ENCODE data around the gene C7orf57.
"Not testable (repeated sequence)": the region's sequence is repeated elsewhere in the genome, so short reads cannot be mapped to it uniquely, and the experiment has no call there.

The C7orf57 gene

DNA sequence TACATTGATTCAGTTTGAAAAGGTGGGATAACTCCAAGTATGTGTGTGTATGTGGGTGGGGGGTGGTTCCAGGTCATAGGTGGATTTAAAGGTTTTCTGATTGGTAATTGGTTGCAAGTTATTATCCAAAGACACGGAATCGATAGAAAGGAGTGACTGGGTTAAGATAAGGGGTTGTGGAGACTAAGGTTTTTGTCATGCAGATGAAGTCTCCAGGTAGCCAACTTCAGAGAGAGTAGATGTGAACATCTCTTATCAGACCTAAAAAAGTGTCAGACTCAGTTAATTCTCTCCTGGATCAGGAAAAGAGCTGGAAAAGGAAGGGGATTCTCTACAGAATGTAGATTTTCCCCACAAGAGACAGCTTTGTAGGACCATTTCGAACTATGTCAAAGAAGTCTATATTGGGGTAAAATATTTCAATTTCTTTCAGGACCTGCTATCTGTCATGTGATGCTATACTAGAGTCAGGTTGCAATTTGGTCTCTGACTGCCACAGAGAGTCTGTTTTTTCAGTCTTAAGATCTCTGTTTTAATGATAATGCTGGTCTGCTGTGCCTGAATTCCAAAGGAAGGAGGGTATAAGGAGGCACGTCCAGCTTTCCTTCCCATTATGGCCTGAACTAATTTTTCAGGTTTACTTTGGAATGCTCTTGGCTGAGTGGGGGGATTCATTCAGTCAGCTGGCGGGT lies 3.6 kb downstream of the C7orf57 start:
- DNase-seq, result no peak

DNA sequence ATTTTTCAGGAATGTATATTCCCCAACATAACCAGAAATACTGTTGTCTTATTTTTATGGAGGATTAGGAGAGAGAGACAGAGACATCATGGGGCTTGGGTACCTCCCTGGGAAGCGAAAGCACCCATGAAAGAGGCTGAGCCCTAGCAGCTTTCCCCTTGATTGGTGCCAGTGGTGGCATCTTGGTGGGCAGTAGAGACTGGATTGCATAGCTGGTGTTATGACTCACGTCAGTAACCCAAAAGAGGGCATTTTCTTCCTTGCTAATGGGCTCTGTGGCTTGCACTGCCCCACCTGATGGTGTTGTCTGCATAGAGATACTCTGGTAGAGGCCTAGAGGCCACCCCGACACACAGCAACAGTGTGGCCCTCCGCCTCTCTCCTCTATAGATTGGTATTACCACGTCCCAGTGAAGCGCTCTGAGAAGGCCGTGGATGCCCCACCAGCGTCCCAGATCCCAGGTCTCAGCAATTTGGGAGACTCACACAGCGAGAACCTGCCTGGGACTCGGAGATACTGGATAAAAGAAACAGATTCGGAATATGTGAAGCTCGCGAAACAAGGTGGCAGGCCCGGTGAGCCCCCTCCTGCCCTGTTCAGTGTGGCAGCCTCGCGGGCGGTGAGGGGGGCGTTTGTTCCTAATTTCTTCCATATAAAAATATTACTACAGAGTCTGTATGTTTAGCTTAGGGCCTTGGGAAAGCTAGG lies 5.8 kb downstream of the C7orf57 start:
- DNase-seq, result no peak

DNA sequence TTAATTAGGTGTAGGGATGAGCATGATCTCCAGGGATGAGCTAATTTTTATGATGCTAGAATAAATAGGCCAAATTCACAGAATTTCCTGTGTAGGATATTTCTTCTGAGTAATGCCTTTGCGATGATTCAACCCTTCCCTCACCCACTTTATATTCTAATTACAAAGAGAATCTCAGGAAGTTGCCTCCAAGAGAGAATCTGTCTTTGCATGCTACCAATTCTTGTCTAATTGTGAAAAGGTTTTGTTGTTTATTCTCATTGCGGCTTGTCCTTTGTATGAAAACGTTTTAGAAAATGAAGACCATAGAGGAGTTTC lies 6.3 kb downstream of the C7orf57 start:
- no peak for DNase-seq

DNA sequence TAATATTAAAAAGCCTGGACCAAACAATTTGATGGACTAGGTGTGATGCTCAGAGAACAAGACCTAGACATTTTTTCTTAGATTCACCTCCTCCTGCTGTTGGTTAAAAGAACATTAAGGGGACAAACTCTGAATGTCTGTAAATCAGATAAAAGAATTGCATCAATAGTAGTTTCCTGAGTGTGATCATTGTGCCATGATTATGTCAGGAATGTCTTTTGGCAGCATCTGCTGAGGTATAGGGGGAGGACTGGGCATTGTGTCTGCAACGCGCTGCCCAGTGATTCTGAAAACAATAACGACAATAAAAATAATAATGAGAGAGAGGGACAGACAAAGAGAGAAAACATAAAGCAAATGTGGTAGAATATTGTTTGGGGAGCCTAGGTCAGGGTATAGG lies 6.9 kb downstream of the C7orf57 start:
- DNase-seq, result no peak

DNA sequence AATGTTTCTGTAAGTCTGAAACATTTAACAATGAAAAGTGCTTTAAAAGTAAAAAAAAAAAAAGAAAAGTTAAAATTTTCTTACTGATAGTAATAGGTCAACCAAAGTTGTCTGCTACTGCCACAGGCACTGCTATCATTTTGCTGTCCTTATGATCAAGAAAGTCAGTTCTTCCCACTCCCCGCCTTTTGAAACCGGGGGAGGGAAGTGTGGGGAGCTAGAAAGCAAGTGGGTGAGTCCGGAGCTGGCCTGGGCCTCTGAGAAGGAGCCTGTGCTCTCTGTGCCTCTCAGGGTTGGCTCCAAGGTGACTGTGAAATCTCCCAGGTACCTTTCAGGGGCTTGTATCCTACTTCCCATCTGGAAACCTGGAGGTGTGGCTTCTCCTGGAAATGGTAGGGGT lies 7.3 kb downstream of the C7orf57 start:
- no peak for DNase-seq

DNA sequence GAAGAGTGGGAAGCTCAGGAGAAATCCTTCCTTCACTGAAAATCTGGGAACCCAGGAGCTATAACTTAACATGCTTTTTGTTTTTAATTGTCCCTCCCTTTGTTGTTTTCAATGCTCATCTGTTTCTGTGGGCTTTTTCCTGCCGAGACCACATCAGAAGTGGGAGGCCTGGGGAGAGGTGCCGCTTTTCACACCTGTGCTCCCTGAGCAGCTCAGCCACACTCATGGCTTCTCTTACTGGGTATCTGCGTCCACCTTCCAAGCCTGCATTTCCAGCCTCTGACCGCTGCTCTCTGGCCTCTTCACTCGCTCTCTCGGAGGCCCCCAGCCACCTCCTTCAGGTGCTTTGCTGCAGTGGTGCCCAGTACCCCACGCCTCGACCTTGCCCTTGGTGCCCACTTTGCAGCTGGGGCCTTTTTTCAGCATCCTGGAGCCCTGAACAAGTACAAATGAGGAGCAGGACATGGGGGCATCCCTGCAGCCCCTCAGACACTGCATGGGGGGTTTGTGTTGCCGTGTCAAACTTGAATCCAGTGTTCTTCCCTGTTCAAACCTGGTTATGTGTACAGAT lies 9.9 kb downstream of the C7orf57 start:
- no peak for DNase-seq

DNA sequence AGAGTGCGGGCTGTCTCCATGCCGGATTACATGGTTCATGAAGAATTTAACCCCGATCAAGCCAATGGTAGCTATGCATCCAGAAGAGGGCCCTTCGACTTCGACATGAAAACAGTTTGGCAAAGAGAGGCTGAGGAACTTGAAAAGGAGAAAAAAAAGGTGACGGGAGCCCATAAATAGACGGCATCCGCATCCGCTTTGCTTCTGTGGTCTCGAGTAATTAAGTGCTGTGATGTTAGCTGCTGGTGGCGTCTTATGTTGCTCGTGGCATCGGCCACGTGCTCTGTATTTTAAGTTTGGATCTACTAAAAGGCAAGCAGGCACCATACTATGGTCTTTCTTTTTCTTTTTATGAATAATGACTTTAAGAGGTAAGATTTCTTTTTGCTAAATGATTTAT lies 11.1 kb downstream of the C7orf57 start:
- no peak for DNase-seq

DNA sequence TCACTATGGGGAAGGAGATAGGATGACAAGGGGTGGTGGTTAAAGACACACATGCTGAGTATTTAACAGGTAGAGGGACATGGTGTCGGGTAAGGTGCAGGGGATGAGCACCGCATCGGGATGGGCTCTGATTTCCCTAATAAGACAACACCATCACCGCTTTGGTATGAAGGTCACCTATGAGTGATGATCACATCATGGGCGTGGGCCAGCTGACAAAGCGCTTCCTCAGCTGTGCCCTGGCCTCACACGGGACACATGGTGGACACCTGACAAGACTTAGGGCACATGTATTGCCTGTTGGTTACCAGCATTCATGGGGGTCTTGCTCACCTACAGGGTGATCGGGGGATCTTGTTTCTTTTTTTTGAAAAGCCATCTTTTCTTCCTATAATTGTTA lies 12.8 kb downstream of the C7orf57 start:
- no peak for DNase-seq

DNA sequence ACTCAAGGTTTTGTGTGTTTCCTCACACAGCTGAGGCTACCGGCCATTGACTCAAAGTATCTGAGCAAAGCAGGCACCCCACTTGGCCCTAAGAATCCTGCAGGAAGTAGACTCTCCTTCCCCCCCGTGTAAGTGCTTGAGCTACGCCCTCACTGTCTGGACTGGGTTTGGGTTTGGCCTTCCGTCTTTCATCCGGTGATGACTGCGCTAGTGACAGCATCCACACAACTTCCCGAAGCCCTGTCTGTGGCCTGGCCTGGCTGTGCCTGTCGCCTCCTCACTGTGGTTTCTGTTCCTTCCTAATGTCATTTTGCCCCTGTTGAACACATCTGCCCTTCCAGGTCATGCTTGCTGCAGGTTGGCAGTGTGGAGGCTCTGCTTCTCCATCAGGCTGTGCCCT lies 14.5 kb downstream of the C7orf57 start:
- no peak for DNase-seq

DNA sequence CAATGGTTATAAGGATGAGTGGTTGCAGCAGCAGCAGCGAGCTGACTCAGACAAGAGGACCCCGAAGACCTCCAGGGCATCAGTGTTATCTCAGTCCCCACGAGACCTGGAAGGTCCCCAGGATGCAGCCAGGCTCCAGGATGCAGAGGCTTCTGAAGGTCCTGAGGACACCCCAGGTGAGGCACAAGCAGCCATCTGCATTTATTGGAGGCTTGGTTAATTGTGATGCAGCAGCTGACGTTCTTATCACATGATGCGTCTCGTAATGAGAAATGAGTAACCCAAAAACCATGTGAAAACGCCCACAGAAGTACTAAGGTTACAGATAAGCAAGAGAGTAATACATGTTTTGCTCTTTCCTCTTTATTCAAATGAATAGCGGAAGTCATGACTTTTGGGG lies 17.4 kb downstream of the C7orf57 start:
- peak in 1 of 2 experiments; percentile 43 for DNase-seq

DNA sequence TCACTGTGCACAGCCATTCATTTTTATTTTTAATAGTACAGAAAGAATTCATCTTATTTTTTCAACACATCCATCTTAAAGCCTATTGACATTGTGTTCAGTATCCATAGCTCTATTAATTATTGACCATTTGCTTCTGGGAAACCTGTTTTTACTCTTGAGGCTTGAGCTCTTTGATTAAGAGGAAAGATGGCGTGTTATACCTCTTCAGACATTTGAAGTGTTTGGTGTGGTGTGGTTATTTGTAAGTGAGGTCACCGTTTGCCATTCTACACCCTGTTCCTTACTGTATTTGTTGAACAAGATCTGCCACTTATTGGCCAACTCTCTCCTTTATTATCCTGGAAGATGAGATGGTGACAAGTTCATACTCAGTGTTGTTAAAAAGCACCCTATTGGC lies 18.4 kb downstream of the C7orf57 start:
- no peak for DNase-seq

DNA sequence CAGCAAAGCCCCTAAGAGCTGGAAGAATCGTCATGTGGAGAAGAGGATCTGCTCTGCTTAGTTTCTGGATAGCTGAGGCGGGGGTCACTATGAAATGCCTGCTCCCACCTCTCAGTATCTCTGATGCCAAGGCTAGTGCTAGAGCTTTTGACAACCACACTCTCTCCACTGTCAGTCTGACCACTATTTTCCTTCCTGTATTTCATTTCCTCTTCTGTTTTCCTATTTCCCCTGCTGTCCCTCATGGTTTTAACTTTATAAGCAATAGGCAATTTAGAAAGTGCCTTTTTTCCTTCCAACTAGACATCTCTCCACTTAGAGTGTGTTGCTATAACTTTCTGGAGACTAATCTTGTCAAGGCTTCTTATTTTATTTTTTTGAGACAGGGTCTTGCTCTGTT lies 23.6 kb downstream of the C7orf57 start:
- no peak for DNase-seq

DNA sequence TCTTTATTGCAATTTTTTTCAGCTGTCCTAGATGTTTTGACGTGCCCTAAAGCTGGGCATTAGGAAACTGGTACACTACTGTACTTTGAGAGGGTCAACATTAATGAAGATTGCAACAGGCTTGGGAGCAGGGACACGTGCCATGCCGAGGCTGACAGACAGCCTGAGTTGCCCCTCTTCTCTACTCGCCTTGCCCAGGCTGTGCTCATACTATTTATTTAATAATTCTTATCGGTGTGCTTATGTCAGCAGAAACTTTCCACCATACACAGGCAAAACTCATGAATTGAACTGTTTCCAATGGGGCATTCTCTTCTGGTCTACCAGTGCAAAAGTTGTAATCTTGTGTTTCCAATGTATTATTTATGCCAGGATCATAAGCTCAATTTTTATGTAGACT lies 24.4 kb downstream of the C7orf57 start:
- no peak for DNase-seq

DNA sequence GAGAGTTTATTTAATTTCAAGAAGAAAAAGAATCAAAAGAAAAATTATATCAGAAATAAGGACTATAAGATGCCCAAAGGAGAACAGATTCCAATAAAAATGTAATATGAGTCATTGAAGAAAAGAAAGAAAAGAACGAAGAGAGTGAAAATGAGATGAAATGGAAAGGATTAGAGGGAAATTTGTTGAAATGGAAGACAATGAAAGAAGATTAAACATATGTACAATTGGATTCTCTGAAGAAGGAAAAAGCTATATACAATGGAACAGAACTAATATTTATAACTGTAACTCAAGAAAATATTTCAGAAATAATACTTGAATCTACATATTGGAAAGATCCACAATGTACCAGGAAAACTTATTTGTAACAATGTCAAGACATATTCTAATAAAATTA lies 28.6 kb downstream of the C7orf57 start:
- no peak for DNase-seq

DNA sequence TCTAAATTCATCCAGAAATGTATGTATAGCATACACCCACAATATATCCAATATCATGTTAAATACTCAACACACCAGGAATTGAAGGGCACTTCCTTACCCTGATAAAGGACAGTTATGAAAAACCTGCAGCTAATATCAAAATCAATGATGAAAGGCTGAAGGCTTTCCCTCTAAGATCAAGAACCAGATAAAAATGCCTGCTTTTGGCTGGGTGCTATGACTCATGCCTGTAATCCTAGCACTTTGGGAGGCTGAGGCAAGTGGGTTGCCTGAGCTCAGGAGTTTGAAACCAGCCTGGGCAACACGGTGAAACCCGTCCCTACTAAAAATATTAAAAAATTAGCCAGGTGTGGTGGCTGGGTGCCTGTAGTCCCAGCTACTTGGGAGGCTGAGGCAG lies 32.1 kb downstream of the C7orf57 start:
- no peak for DNase-seq

DNA sequence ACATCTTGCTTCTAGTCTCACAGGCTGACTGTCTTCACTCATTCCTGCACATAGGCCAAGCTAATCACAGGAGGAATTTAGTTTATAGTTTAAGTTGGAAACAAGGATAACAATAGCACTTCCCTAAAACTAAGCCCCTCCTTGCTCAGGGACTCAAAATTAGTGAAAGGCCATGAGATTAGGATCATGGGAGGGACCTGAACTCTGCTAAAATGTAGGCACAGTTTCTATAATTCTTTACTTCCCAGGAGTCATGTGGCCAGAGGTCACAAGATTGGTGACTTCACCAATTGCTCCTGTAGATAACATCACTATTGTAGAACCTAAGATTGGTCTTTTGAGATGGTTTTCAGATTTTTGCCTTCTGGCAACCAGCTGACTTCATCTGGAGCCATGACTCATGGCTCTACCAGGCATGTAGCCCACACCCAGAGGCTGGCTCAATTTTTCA lies 38.9 kb downstream of the C7orf57 start:
- DNase-seq, result no peak

DNA sequence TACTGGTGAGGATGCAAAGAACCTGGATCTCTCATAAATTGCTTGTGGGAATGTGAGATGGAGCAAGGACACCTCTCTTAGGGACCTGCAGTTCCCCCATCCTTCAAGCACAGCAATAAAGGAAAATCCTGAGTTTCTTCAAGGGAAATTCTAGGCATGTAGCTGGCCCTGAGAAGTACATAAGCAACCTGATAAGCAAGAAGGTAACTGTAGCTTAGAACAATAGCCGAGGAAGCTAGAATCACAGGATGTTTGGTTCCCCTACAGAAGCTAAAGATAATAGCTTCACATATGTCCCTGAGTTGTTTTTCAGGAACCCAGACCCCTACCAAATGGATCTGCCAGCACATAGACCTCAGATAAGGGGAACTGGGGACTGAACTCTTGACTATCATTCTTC lies 42.1 kb downstream of the C7orf57 start:
- no peak for DNase-seq

DNA sequence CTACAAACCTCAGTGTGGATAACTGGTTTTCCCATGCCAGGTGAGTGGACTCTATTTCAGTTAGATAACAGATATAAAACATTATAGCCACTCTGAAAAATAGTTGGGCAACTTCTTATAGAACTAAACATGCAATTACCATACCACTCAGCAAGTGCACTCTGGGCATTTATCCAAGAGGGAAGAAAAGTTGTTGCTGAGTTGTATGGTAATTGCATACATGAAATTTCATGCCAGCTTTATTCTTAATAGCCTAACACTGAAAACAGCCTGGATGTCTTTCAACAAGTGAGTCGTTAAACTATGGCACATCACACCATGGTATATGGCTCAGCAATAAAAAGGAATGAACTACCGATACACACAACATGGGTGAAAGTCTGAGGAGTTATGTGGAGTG lies 43.1 kb downstream of the C7orf57 start:
- DNase-seq, result no peak

DNA sequence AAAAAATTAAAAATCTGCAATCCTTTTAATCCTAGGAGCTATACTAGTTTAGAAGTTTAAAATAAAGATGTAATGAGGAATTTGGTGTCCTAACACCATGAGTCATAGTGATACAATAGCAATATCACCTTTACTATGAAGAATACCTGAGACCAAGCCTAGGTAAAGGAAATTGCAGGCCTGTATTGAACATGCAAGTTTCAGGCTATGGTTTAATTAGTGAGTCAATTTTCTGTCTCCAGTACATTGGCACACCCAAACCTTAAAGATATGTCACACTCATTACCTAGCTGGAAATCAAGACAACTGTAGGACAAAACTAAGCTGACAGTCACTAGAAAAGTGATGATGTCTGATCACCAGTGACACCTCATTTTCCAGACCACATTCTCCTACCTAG lies 47.0 kb downstream of the C7orf57 start:
- DNase-seq, result not testable (repeated sequence)

DNA sequence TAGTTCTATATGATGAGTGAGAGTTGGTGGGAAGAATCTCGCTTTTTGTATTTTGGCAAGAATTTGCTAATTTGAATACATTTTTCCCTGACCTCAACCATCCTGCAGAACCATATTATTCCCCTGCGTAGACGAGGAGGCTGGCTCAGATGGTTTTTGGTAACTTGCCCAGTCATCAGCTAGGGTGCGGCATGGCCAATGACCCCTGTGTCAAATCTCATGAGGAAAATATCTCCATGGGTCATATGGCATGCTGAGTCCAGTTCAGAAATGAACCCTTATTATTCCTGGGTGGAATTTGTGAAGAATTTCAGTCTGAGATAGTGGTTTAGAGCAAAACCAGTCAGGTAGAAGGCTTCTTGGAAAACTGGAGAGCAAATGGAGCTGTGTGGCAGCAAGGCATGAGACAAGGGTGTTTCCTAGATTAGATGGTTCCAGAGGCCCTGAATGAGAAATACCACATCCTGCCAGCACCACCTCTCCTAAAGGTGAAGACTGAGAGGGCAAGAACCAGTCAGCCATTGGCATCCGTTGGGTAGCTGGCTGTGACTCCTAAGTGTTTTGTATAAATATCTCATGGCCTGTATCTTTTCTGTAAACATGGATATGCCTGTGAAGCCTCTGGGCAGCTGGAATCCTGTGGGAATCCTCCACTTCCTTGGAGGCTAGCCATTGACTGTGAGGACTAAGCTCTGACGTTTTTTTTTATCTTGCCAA lies 47.9 kb downstream of the C7orf57 start:
- peak in 1 of 2 experiments; percentile 40 for DNase-seq

DNA sequence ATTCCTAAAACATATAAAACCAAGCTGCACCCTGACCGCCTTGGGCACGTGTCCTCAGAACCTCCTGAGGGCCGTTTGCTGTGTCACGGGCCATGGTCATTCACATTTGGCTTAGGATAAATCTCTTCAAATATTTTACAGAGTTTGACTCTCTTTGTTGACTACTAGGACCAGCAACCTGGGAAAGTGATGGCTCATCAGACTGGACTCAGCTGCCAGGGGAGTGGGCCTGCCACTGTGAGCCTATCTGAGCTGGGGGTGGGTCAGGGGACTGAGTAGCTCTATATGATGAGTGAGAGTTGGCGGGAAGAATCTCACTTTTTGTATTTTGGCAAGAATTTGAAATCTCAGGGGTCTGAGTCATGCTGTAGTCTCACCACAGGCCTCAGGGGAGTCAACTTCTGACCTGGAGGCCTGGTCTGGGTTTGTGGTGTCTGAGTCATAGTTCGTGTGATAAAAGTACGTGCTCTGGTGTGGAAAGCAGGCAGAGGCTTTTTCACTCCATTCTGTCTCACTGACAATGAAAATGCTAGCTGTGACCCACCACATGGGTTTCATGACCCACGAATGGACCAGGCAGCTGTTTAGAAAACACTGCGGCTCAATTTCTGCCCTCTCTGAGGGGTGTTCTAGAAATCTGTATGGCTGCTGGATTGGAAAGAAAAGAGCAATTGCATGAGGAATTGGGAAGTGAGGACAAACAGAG lies 49.5 kb downstream of the C7orf57 start:
- peak; percentile 77 to 80 for DNase-seq

DNA sequence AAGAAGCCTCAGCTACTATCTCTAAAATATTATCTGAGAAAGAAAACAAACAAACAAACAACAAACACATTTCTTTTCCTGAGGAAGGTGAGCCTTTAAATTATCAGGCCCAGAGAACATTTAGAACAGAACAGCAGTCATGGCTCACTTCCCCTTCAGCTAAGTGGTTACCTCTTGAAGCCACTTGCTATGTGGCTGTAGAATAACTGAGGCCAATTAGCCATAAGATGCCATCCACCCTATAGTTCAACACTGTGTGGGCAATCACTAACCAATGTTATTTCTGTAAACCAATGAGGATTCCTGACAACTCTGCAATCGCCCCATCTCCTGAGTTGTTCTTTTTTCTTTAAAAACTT lies 50.1 kb downstream of the C7orf57 start:
- no peak for DNase-seq

DNA sequence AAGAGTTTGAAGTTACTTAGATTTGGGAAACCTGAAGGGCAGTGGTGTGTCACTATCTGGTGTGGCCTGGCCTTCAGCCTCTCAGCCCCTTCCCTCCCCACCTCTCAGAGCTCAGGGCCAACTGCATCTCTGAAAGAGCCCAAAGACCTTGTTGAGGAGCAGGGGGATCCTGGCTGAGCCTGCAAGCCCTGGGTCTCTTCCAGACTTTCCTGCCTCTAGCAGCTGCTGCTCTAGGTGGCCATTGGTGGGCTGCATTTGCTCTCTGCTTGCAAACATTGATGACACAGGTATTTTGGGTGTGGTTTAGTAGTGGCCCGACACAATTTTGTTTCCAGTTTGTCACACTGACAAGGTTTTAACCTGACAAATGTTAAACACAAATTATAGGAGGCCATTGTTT lies 50.6 kb downstream of the C7orf57 start:
- DNase-seq, result no peak

Measured in activated T-cell treated with anti-CD3 and anti-CD28 coated beads, Interleukin-2, amount 50 U/mL, for 48 hours (primary cell).